Measurements from ENCODE around the gene SPATA16. TPM values are rescaled to one million over a fixed set of nuclear protein-coding genes. Genes with fewer than 3 reads are reported as not detected.
A peak's percentile ranks its signal among the peaks of the same experiment; 100 is the strongest.
"Not testable (repeated sequence)": the region's sequence is repeated elsewhere in the genome, so short reads cannot be mapped to it uniquely, and the experiment has no call there.

Gene SPATA16
- total RNA-seq, 1 donor from 2014 or later, result not detected

- ATAC-seq (ENCODE audit: poor library complexity) (no peak), DNase-seq (no peak)
- intact Hi-C loops (cut with DNase I), result no loop called here
These were observed 74.7 kb downstream of the SPATA16 start for GRCh38 chr3:173066044-173067004.

GRCh38 chr3:173065543-173065981 lies 75.5 kb downstream of the SPATA16 start:
- intact Hi-C loops (cut with DNase I), result no loop called here
- DNase-seq (no peak), ATAC-seq (ENCODE audit: poor library complexity) (peak; percentile 36)

DNA sequence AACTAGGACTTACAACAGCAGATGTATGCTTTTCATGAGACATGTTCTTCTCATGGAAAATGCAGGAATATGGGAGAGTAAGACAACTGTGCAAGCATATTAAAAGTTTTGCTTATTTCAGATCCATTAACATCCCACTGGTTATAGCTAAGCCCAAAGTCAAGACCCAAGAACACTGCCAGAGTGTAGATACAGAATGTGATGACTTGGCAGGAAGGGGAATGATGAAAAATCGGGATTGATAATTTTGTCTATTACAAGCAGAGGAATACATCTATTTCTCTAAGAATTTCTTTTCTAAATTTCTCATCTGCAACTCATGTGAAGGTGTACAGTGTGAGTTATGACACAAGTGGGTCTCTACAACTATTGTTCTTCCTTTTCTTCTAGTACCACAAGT lies 76.4 kb downstream of the SPATA16 start:
- ATAC-seq (ENCODE audit: poor library complexity) (no peak), DNase-seq (no peak)
- intact Hi-C loops (cut with DNase I), result no loop called here

DNA sequence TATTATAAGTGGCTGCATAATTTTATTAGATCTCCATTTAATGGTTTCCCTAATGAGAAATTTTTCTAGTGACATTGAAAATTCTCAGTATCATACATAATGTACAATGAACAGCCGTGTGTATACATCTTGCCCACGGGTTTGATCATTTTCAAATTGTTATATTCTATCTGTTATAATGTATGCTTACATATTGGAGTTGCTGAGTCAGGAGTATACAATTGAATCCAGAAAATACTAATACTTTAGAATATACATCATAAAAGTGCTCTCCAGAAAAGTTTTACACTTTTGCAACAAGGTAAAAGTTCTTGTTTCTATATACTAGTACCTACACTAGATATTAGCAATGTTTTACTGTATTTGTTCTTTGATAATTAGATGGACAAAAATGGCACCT lies 82.8 kb downstream of the SPATA16 start:
- DNase-seq (no peak), ATAC-seq (ENCODE audit: poor library complexity) (no peak)
- intact Hi-C loops (cut with DNase I), result no loop called here

GRCh38 chr3:173055228-173055933 lies 85.7 kb downstream of the SPATA16 start:
- ATAC-seq (ENCODE audit: poor library complexity) (no peak), DNase-seq (no peak)
- intact Hi-C loops (cut with DNase I), result no loop called here

DNA sequence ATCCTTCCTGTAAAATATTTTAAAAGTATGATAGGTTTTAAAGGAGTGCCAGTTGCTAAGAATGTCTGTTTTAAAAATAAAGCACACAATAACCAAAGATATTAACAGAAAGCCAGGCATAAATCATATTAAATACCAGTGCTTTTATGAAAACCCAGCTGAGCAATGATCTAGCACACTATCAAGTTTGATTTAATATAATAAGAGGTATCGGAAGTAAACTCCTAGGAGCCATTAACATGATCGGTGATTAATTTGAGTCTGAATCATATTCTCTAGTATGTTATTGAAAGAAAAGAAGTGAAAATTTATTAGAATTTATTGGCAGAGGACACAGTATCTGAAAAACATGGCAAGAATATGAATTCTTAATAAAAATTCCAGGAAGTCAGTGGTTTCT lies 91.7 kb downstream of the SPATA16 start:
- no peak for ATAC-seq (ENCODE audit: poor library complexity)
- DNase-seq, result no peak
- intact Hi-C loops (cut with DNase I), result loop anchor here (10.0 kb wide), 1 partner anchor 215 kb away; no protein-coding TSS in a partner anchor

DNA sequence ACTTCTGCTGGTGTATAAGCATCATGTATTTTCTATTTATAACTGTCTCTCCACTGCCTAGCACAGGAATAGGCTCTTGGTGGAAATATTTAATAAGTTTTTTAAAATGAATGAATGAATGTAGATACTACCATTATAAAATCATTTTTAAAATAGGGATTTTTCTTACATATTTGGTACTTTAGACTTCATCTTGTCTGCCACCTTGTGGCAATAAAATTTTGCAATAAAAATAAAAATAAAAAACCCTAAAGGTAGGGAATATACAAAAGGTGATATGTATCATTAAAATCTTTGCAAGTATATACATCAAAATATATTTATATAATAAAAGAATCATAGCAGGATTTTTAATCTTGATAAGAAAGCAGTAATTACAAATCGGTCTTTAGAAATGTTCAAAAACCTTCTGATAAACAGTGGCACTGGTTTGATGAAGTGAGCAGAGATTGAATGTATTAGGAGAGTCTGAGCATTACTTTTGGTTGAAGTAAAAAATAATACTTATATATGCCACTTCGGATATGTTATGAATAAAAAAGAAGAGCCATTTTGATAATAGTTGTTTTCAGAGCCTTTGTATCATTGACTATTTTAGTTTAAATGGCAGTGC lies 95.2 kb downstream of the SPATA16 start:
- ATAC-seq (ENCODE audit: poor library complexity), result peak; percentile 31
- intact Hi-C loops (cut with DNase I), result loop anchor here (10.0 kb wide), 1 partner anchor 211 kb away; no protein-coding TSS in a partner anchor
- DNase-seq, result no peak

DNA sequence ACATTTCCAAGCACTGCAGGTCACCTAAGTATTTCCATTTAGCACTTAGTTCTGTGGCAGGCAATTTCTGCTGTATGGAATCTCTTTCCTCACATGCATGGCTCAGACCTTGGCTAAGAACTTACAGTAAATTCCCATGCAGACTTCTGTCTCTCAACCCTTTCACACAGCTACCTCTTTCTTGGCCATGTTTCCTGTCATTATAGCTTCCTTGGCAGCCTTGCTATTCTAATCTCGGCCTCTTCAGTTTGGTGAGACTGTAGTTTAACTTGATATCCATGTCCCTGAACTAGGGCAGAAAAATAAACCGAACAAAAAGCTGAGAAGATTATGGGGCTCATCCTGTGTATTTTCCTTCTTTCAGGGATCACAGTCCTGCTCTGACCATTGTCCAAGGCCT lies 96.0 kb downstream of the SPATA16 start:
- ATAC-seq (ENCODE audit: poor library complexity) (peak; percentile 91), DNase-seq (no peak)
- intact Hi-C loops (cut with DNase I), result loop anchor here (10.0 kb wide), 1 partner anchor 210 kb away; no protein-coding TSS in a partner anchor

- DNase-seq (no peak), ATAC-seq (ENCODE audit: poor library complexity) (no peak)
- intact Hi-C loops (cut with DNase I), result loop anchor here (10.0 kb wide), 1 partner anchor 209 kb away; no protein-coding TSS in a partner anchor
These were observed 97.3 kb downstream of the SPATA16 start for GRCh38 chr3:173043757-173044156.

DNA sequence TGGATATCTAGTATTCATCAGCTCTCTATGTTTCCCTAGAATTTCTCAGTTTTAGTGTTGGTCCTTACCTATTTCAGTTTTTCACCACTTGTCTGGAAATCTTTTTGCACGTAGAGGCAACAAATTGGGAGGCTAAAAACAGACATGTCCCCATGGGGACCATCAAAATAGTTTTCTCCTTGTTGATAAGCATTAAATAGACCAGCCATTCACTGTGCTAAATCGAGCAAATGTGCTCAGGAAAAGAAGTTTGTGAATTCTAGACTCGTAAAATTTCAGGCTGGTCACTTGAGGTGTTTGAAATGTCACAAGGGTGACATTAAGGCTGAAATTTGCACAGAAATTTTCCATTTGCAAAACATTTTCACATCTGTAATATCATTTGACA lies 102.6 kb downstream of the SPATA16 start:
- DNase-seq (no peak), ATAC-seq (ENCODE audit: poor library complexity) (peak; percentile 92)
- intact Hi-C loops (cut with DNase I), result no loop called here

DNA sequence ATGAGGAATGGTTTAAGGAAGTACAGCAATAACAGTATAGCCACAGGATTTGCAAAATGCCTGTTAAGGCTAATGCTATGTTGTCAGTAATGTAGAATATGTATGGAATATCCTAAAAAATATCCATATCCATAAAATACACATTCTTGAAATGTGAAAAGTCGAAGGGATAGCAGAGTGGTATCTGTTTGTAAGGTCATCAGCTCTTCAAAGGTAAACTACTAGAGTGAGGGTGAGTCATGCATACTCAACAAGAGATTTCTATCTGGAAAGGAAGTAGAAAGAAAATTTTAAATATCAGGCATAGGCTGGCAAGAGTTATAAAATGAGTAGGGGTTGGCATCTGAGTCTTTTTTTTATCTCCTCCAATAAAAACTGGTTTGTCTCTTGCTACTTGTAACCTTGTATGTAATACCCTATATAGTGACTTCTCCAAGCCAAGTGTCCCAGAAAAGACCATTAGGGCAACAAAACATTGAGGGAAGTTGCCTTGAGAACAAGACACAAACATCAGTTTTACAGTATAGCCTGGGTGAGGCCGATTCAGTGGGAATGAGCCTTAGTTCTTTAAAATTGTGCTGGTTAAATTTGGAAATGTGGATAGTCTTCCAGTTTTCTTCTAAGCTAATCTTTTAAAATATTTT lies 103.1 kb downstream of the SPATA16 start:
- no peak for DNase-seq
- ATAC-seq (ENCODE audit: poor library complexity), result peak; percentile 45
- intact Hi-C loops (cut with DNase I), result no loop called here

GRCh38 chr3:173030273-173030672 lies 110.8 kb downstream of the SPATA16 start:
- intact Hi-C loops (cut with DNase I), result no loop called here
- DNase-seq (no peak), ATAC-seq (ENCODE audit: poor library complexity) (no peak)

GRCh38 chr3:173028351-173028750 lies 112.7 kb downstream of the SPATA16 start:
- ATAC-seq (ENCODE audit: poor library complexity), result no peak
- no peak for DNase-seq
- intact Hi-C loops (cut with DNase I), result no loop called here

GRCh38 chr3:173027429-173027828 lies 113.6 kb downstream of the SPATA16 start:
- ATAC-seq (ENCODE audit: poor library complexity), result no peak
- no peak for DNase-seq
- intact Hi-C loops (cut with DNase I), result no loop called here

- intact Hi-C loops (cut with DNase I), result no loop called here
- DNase-seq, result no peak
- no peak for ATAC-seq (ENCODE audit: poor library complexity)
These were observed 115.1 kb downstream of the SPATA16 start for GRCh38 chr3:173025941-173026340.

DNA sequence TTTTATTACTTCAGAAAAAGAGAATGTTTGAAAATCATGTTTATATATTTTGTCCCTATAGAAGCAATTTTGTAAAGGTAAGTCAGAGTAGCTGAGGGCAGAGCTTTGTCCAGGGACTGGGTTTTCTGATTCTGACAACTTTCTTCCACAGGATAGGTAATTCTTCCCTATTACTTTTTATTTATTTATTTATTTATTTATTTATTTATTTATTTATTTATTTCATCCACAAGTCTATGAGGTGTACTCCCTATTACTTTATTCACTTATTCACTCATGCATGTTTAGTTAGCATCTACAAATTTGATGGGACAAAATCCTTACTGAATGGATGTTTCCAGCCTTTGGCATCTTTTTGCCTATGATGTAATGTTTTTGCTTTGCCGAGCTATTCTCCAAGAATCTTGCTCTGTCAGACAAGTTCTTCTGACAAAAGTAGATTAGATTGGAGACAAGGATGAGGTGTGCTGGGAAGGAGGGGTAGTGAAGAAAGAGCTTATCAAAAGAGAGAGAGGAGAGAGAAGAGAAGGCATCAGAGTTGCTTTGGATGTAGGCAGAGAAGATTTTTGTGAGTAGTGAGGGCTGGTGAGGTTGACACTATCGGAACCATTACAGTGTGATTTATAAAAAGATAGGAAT lies 119.4 kb downstream of the SPATA16 start:
- DNase-seq (no peak), ATAC-seq (ENCODE audit: poor library complexity) (no peak)
- intact Hi-C loops (cut with DNase I), result no loop called here

GRCh38 chr3:173020128-173020527 lies 120.9 kb downstream of the SPATA16 start:
- ATAC-seq (ENCODE audit: poor library complexity); DNase-seq; intact Hi-C loops (cut with DNase I): not testable (repeated sequence)

DNA sequence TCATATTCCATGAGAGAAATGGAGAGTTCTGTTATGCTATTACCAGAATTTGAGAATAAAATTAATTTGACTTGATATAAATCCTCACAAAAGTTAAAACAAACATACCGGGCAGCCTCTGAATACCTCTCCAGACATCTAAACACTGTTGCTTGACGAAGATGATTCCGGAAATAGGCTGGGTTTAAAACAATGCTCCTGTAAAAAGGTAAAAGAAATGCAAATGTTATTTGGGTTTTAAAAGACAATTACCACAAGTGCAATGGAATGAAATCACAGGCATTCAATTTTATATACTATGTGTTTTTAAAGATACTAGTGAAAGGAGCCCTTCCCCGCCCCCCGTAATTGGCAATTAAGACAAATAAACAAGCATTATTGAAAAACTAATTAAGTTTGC lies 121.7 kb downstream of the SPATA16 start:
- ATAC-seq (ENCODE audit: poor library complexity), result no peak
- DNase-seq, result no peak
- intact Hi-C loops (cut with DNase I), result no loop called here
